Esophagus muscularis mucosa (tissue), 4 donors: Measurements from ENCODE around the gene TFAP2C. TPM values are rescaled to one million over a fixed set of nuclear protein-coding genes. Genes with fewer than 3 reads are reported as not detected.

Source experiments
- DNase-seq: peaks from one replicate; pipeline ENCODE4 v3.0.0-alpha.2; 2017; ENCODE audit errors: extremely low spot score
- H3K27ac ChIP-seq, 4 donors: fragments of 200-600 bp; sonication (generic); replicated peaks in 1 of 4; 1 replicate in 3 of 4; 2 replicates in 1 of 4; pipeline ENCODE4 v1.5.1; 2016 to 2019; ENCODE audit warnings: mild to moderate bottlenecking in 1 of 4
- H3K27me3 ChIP-seq, 4 donors: fragments of 200-600 bp; sonication (generic); one replicate each; pipeline versions ENCODE4 v1.5.1 to v1.6.0; 2016 to 2019
- H3K36me3 ChIP-seq, 4 donors: fragments of 200-600 bp; sonication (generic); one replicate each; pipeline ENCODE4 v1.5.1; 2016 to 2019
- H3K4me1 ChIP-seq, 4 donors: fragments of 200-600 bp; sonication (generic); one replicate each; pipeline ENCODE4 v1.5.1; 2016 to 2019
- H3K4me3 ChIP-seq, 4 donors: fragments of 200-600 bp; sonication (generic); 1 replicate in 2 of 4; 2 replicates in 2 of 4; pipeline ENCODE4 v1.5.1; 2016 to 2019; ENCODE audit warnings: mild to moderate bottlenecking in 4 of 4, moderate library complexity in 1 of 4
- H3K9me3 ChIP-seq, 4 donors: fragments of 200-600 bp; sonication (generic); 1 replicate in 3 of 4; 2 replicates in 1 of 4; pipeline ENCODE4 v1.5.1; 2016 to 2019
- EP300 ChIP-seq: sonication (generic); formaldehyde crosslinking; IDR thresholded peaks from one replicate; pipeline ENCODE4 v1.6.1; 2017; ENCODE audit warnings: antibody characterized with exemption
- POLR2A ChIP-seq: fragments of 450-650 bp; IDR thresholded peaks from one replicate; pipeline ENCODE4 v1.6.1; 2017; ENCODE audit warnings: antibody characterized with exemption, moderate library complexity, mild to moderate bottlenecking, low read depth
- POLR2AphosphoS5 ChIP-seq, 2 donors: sonication (generic); formaldehyde crosslinking; IDR thresholded peaks; one replicate each; pipeline ENCODE4 v1.6.1; 2017; ENCODE audit warnings: antibody characterized with exemption in 2 of 2
- WGBS: methylation state at CpG from one replicate; pipeline ENCODE4 v1.1.5; 2018; 5-methylcytosine and 5-hydroxymethylcytosine counted together
- intact Hi-C: fragments of 100-400 bp; cut with DNase I; formaldehyde crosslinking; loops from one replicate; pipeline ENCODE4 v1.15.1; 2023
- total RNA-seq, 4 donors: library from RNA; depleted of rRNA; stranded (reverse); fragments of >200 nt; gene quantifications; one replicate each; pipeline versions ENCODE4 v1.1.0 to v1.2.1, GENCODE V29; 2016
- TF ChIP-seq, protein P1 (sequence below), 3 experiments: fragments of 200-600 bp in 2 of 3; fragments of 450-650 bp in 1 of 3; sonication (generic) in 2 of 3; IDR thresholded peaks; one replicate each; pipeline ENCODE4 v1.5.1; 2017 to 2019; ENCODE audit warnings: antibody characterized with exemption in 3 of 3, mild to moderate bottlenecking in 2 of 3, moderate library complexity in 1 of 3

Gene TFAP2C
- total RNA-seq, 4 donors from 2014 or later: 1.9 to 3.4 (median 2.4) TPM

DNA sequence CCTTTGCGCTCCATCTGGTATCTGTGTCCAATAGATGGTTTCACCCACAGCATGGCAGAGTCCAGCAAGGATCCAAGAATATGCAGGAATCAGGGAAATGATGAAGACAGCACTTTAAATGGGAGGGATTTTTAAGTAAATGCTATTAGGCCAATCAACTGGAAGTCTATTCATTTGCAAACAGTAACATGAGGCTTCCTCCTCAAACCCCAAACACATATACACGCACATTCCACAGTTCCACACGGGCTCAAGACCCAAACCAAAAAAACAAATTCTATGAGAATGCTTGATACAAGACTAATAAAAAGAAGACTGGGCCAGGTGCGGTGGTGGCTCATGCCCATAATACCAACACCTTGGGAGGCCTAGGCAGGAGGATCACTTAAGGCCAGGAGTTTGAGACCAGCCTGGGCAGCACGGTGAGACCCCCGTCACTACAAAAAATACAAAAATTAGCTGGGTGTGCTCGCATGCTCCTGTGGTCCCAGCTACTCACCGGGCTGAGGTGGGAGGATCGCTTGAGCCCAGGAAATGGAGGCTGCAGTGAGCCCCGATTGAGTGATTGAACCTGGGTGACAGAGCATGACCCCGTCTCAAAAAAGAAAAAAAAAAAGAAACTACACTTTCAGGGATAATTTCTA lies 21.9 kb upstream of the TFAP2C start:
- H3K27ac ChIP-seq: no peak overlapping the region
- no peaks in the 10 kb centered on the region for H3K4me1 ChIP-seq
- no peak for TF ChIP-seq POLR2A
- TF ChIP-seq EP300: no peak
- TF ChIP-seq POLR2AphosphoS5 (IDR thresholded peaks at IDR 0.05): no peak
- TF ChIP-seq, protein P1, sequence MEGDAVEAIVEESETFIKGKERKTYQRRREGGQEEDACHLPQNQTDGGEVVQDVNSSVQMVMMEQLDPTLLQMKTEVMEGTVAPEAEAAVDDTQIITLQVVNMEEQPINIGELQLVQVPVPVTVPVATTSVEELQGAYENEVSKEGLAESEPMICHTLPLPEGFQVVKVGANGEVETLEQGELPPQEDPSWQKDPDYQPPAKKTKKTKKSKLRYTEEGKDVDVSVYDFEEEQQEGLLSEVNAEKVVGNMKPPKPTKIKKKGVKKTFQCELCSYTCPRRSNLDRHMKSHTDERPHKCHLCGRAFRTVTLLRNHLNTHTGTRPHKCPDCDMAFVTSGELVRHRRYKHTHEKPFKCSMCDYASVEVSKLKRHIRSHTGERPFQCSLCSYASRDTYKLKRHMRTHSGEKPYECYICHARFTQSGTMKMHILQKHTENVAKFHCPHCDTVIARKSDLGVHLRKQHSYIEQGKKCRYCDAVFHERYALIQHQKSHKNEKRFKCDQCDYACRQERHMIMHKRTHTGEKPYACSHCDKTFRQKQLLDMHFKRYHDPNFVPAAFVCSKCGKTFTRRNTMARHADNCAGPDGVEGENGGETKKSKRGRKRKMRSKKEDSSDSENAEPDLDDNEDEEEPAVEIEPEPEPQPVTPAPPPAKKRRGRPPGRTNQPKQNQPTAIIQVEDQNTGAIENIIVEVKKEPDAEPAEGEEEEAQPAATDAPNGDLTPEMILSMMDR (IDR thresholded peaks at IDR 0.05): no peak
- intact Hi-C loops: no loop called here
- no peaks in the 10 kb centered on the region for H3K27me3 ChIP-seq
- H3K36me3 ChIP-seq: no peaks in the 10 kb centered on the region
- no peak overlapping the region for H3K4me3 ChIP-seq
- no peaks in the 10 kb centered on the region for H3K9me3 ChIP-seq
- DNase-seq: no peak
- WGBS: 88% methylated on average over 11 of the region's 11 CpGs

DNA sequence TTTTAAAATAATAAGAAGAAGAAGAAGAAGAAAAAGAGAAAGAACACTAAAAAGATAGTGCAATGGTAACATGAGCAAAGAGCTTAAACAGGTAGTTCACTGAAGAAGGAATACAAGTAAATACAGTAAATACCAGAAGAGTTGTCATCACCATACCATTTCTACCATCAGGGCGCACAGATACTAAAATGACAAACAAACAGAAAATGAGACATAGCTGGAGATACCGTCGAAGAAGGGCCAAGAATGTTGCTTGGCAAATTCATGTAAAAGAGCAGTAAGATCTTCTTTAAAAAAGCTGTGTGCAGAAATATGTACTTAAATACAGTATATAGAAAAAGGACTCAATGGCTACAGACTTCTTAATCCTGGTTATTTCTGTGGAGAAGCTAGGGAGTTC lies 20.7 kb upstream of the TFAP2C start:
- no peak for DNase-seq
- Histone ChIP-seq H3K9me3 (no peaks in the 10 kb centered on the region), H3K4me1 (no peaks in the 10 kb centered on the region), H3K36me3 (no peaks in the 10 kb centered on the region), H3K27ac (no peak overlapping the region), H3K27me3 (no peaks in the 10 kb centered on the region), H3K4me3 (no peak overlapping the region)
- no peak for TF ChIP-seq POLR2AphosphoS5 (IDR thresholded peaks at IDR 0.05)
- TF ChIP-seq, protein P1 (IDR thresholded peaks at IDR 0.05): no peak
- no peak for TF ChIP-seq POLR2A
- no peak for TF ChIP-seq EP300
- WGBS: 93% methylated on average over 3 of the region's 3 CpGs
- intact Hi-C loops: no loop called here

DNA sequence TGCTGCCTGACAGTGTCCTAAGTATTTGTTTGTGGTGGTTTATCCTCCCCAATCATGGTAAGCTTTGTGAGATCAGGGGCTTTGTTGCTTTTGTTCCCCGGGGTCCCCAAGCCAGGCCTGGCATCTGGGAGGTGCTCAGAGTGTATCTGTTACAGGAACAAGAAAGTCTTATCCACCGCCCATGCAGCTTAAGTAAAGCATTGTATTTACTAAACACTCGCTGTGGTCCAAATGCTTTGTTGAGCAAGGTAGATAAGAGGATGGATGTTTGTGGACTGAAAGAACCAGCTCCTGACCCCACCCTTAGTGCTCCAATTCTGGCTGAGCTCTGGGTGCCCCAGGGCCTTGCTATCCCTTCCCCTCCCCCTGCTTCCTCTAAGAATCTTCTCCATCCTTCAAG lies 19.8 kb upstream of the TFAP2C start:
- DNase-seq: no peak
- H3K9me3 ChIP-seq: no peaks in the 10 kb centered on the region
- WGBS: 88% methylated on average over 3 of the region's 3 CpGs
- H3K4me3 ChIP-seq: no peak overlapping the region
- no peaks in the 10 kb centered on the region for H3K4me1 ChIP-seq
- TF ChIP-seq EP300 (no peak), POLR2A (no peak), POLR2AphosphoS5 (IDR thresholded peaks at IDR 0.05) (no peak)
- TF ChIP-seq, protein P1 (IDR thresholded peaks at IDR 0.05): no peak
- H3K36me3 ChIP-seq: no peaks in the 10 kb centered on the region
- intact Hi-C loops: no loop called here
- H3K27ac ChIP-seq: no peak overlapping the region
- no peaks in the 10 kb centered on the region for H3K27me3 ChIP-seq

DNA sequence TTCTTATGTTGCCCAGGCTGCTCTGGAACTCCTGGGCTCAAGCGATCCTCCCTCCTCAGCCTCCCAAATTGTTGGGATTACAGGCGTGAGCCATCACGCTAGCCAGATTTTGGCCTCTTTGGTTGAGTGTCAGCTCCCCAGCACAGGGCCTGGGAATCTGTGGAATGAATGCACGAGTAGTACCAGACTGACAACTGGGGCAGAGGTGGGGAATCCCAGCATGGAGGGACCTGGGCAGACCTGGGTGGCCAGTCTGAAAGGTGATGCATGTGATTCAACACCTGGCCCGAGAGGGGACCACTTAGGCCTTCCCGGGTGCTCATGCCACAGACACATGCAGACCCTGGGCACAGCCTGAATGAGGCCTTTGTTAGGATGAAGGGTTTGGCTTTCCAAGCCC lies 19.0 kb upstream of the TFAP2C start:
- Histone ChIP-seq H3K27ac (no peak overlapping the region), H3K4me1 (no peaks in the 10 kb centered on the region), H3K36me3 (no peaks in the 10 kb centered on the region), H3K9me3 (no peaks in the 10 kb centered on the region), H3K27me3 (no peaks in the 10 kb centered on the region), H3K4me3 (no peak overlapping the region)
- TF ChIP-seq POLR2AphosphoS5 (IDR thresholded peaks at IDR 0.05) (no peak), POLR2A (no peak), EP300 (no peak)
- TF ChIP-seq, protein P1 (IDR thresholded peaks at IDR 0.05): no peak
- 81% methylated on average over 4 of the region's 6 CpGs for WGBS
- intact Hi-C loops: no loop called here
- no peak for DNase-seq

DNA sequence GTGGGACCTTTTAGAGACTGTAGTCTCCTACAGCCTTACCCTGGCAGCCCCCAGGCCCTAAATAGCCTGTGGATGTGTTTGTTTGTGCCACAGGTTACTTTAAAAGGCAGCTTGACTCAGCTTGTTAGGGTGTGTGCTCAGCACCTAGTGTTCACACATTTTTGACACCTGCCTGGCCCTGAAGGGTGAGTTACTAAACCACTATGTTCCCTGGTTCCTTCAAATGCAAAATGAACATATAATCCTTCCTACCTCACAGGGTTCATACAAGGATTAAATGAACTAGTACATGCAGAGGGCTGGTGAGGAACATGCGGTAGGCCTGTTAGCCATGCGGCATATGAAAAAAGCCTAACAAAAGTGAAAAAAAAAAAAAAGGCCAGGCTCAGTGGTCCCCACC lies 14.9 kb upstream of the TFAP2C start:
- no peaks in the 10 kb centered on the region for H3K27me3 ChIP-seq
- 97% methylated on average over 2 of the region's 2 CpGs for WGBS
- H3K4me3 ChIP-seq: no peak overlapping the region
- no peaks in the 10 kb centered on the region for H3K4me1 ChIP-seq
- TF ChIP-seq POLR2AphosphoS5 (IDR thresholded peaks at IDR 0.05): no peak
- TF ChIP-seq EP300: no peak
- no peak for TF ChIP-seq POLR2A
- TF ChIP-seq, protein P1 (IDR thresholded peaks at IDR 0.05): no peak
- no peak overlapping the region for H3K27ac ChIP-seq
- no peak for DNase-seq
- no peaks in the 10 kb centered on the region for H3K36me3 ChIP-seq
- no peaks in the 10 kb centered on the region for H3K9me3 ChIP-seq
- intact Hi-C loops: no loop called here
